K562 (cell line): Measurements from ENCODE around the gene EMILIN3. TPM values are rescaled to one million over a fixed set of nuclear protein-coding genes. Genes with fewer than 3 reads are reported as not detected.

Experiments
- ATAC-seq: fragments of 200-7000 bp; cut with Tn5 transposase; 3 replicates; pipeline ENCODE4 v1.9.1; 2020; ENCODE audit warnings: moderate library complexity
- BruUV-seq: library from RNA; stranded (reverse); fragments of 400-500 nt; replicated peaks from 2 replicates; lab custom pipeline; 2021; lab: Mats Ljungman, UMichigan
- CTCF ChIA-PET: fragments of 300-600 bp; formaldehyde crosslinking; extraction: SDS; loops from one replicate; lab custom pipeline; 2021; ENCODE audit warnings: low intra/inter-chr PET ratio; lab: Yijun Ruan, JAX
- POLR2A ChIA-PET: fragments of 300-600, 350-650 bp; sonication (Branson Sonifier 250); formaldehyde crosslinking; extraction: SDS; loops from one replicate; lab custom pipeline; 2021; ENCODE audit warnings: antibody characterized with exemption, inconsistent platforms; lab: Yijun Ruan, JAX
- DNase-seq, 4 experiments: peaks; one replicate each; pipeline versions ENCODE4 v3.0.0 to v3.0.0-alpha.2; 2011 to 2018; ENCODE audit warnings: low spot score in 3 of 4, mixed read lengths in 3 of 4; ENCODE audit errors: extremely low read depth in 1 of 4
- FAIRE-seq: peaks from 2 replicates; lab custom pipeline; 2011; peaks lifted over from hg19 to GRCh38; lab: Jason Lieb, UNC
- H2AFZ ChIP-seq: 2 replicates; pipeline ENCODE4 v1.6.0; 2011; ENCODE audit warnings: low read depth, low read length, control low read depth, inconsistent platforms
- H3K27ac ChIP-seq: fragments of 200-600 bp; 3 replicates; pipeline ENCODE4 v1.8.0; 2011; ENCODE audit warnings: low read depth, mild to moderate bottlenecking, control low read depth, inconsistent platforms, low read length, moderate library complexity, mixed read lengths; ENCODE audit errors: extremely low read depth
- H3K27me3 ChIP-seq, 2 experiments: fragments of 300-600 bp in 1 of 2; 2 replicates in 1 of 2; 3 replicates in 1 of 2; pipeline versions ENCODE4 v1.6.0 to v1.8.0; 2011; ENCODE audit warnings: inconsistent platforms in 2 of 2, low read length in 2 of 2, mild to moderate bottlenecking in 1 of 2, mixed read lengths in 1 of 2, moderate library complexity in 1 of 2; ENCODE audit not compliant: control insufficient read depth in 2 of 2, insufficient read depth in 2 of 2
- H3K36me3 ChIP-seq: fragments of 300-600 bp; 3 replicates; pipeline ENCODE4 v1.8.0; 2011; ENCODE audit warnings: mild to moderate bottlenecking, low read length, inconsistent platforms; ENCODE audit not compliant: control insufficient read depth, insufficient read depth
- H3K4me1 ChIP-seq, 2 experiments: fragments of 200-600 bp in 1 of 2; replicated peaks in 1 of 2; 2 replicates in 1 of 2; 3 replicates in 1 of 2; pipeline versions ENCODE4 v1.5.1 to v1.8.0; 2011; ENCODE audit warnings: inconsistent platforms in 2 of 2, low read length in 2 of 2, mild to moderate bottlenecking in 1 of 2, mixed read lengths in 1 of 2, moderate library complexity in 1 of 2; ENCODE audit not compliant: control insufficient read depth in 2 of 2, insufficient read depth in 2 of 2
- H3K4me2 ChIP-seq: 2 replicates; pipeline ENCODE4 v1.6.1; 2011; ENCODE audit warnings: low read length, control low read depth, inconsistent platforms, mixed read lengths; ENCODE audit not compliant: insufficient read depth
- H3K4me3 ChIP-seq: fragments of 200-600 bp; sonication (generic), shearing (Covaris generic); 2 replicates; pipeline ENCODE4 v1.5.1; 2016; ENCODE audit warnings: control low read depth, inconsistent platforms
- H3K79me2 ChIP-seq: fragments of 200-600 bp; 3 replicates; pipeline ENCODE4 v1.8.0; 2011; ENCODE audit warnings: low read length, inconsistent platforms; ENCODE audit not compliant: control insufficient read depth, insufficient read depth
- H3K9ac ChIP-seq, 2 experiments: 2 replicates each; pipeline versions ENCODE4 v1.6.0 to v1.6.1; 2011; ENCODE audit warnings: low read depth in 2 of 2, low read length in 2 of 2, control low read depth in 1 of 2, inconsistent platforms in 1 of 2, mild to moderate bottlenecking in 1 of 2, mixed read lengths in 1 of 2; ENCODE audit not compliant: insufficient read depth in 1 of 2
- H3K9me1 ChIP-seq: one replicate; pipeline ENCODE4 v1.6.0; 2011; ENCODE audit warnings: inconsistent platforms, mild to moderate bottlenecking, low read length, moderate library complexity; ENCODE audit not compliant: control insufficient read depth, insufficient read depth
- H3K9me3 ChIP-seq: replicated peaks from 2 replicates; pipeline ENCODE4 v1.5.1; 2011; ENCODE audit warnings: low read depth, low read length, inconsistent platforms; ENCODE audit not compliant: control insufficient read depth, insufficient read depth
- H4K20me1 ChIP-seq: replicated peaks from 2 replicates; pipeline ENCODE4 v1.6.1; 2011; ENCODE audit warnings: low read length, inconsistent platforms, mixed read lengths; ENCODE audit not compliant: control insufficient read depth, insufficient read depth
- DMBX1 ChIP-seq: fragments of 250-450 bp; sonication (Bioruptor Pico); IDR thresholded peaks from 2 replicates; pipeline ENCODE4 v1.8.0; 2022; ENCODE audit warnings: inconsistent platforms, mild to moderate bottlenecking, moderate library complexity, borderline replicate concordance
- EGR1 ChIP-seq: fragments of 450-650 bp; conservative IDR thresholded peaks from 2 replicates; pipeline ENCODE4 v1.6.1; 2017; ENCODE audit warnings: mild to moderate bottlenecking
- KDM1A ChIP-seq, 2 experiments: fragments of 450-650 bp; IDR thresholded peaks; 2 replicates each; pipeline ENCODE4 v1.6.1; 2016; ENCODE audit warnings: mild to moderate bottlenecking in 2 of 2
- MTA2 ChIP-seq: fragments of 450-650 bp; IDR thresholded peaks from 2 replicates; pipeline ENCODE4 v1.6.1; 2016; ENCODE audit warnings: low read depth
- RFX5 ChIP-seq: IDR thresholded peaks from 2 replicates; pipeline ENCODE4 v1.6.1; 2011; ENCODE audit warnings: low read depth, mild to moderate bottlenecking, improper control_type of control experiment, low read length
- ZKSCAN1 ChIP-seq: fragments of 150-350 bp; IDR thresholded peaks from 2 replicates; pipeline ENCODE4 v1.6.1; 2016; ENCODE audit warnings: low read depth, low read length
- ZNF740 ChIP-seq, 3 experiments: fragments of 200-800 bp in 1 of 3; sonication (Bioruptor generic) in 1 of 3; sonication (generic) in 1 of 3; formaldehyde crosslinking in 1 of 3; IDR thresholded peaks; 2 replicates each; pipeline versions ENCODE4 v1.6.1 to v1.8.0; 2016 to 2022; ENCODE audit warnings: mild to moderate bottlenecking in 2 of 3, missing compliant biosample characterization in 2 of 3, missing genetic modification characterization in 2 of 3, missing genetic modification reagents in 1 of 3
- WGBS: fragments of 100-300 bp; shearing (Covaris generic); methylation state at CpG from one replicate; pipeline ENCODE4 v1.1.6; 2016; ENCODE audit warnings: low coverage, mixed read lengths; ENCODE audit not compliant: insufficient coverage; ENCODE audit errors: missing lambda C conversion rate; 5-methylcytosine and 5-hydroxymethylcytosine counted together
- in situ Hi-C: fragments of 300-500 bp; cut with MboI; formaldehyde crosslinking; loops from 4 replicates; pipeline ENCODE4 v1.15.0; 2018; ENCODE audit warnings: inconsistent platforms, mixed read lengths
- intact Hi-C: fragments of 100-400 bp; cut with micrococcal nuclease; formaldehyde crosslinking; loops from 2 replicates; pipeline ENCODE4 v1.14.2; 2022
- polyA plus RNA-seq, 8 experiments: library from polyadenylated mRNA; depleted of rRNA in 4 of 8; stranded (reverse) in 5 of 8; unstranded in 3 of 8; fragments of >200 nt; fragmentation: Nextera tagmentation in 2 of 8; fragmentation: Illumina TruSeq in 1 of 8; extraction: Ambion mirVana in 2 of 8; extraction: Trizol in 1 of 8; gene quantifications; 2 replicates each; pipeline versions ENCODE4 v1.2.1 to v1.2.3, GENCODE V29; 2011 to 2014; ENCODE audit warnings: inconsistent platforms in 1 of 8, missing spikeins in 1 of 8
- total RNA-seq, 7 experiments: library from RNA; depleted of rRNA in 6 of 7; stranded (reverse); fragments of >200 nt in 6 of 7; fragmentation: Illumina TruSeq in 2 of 7; extraction: Trizol in 2 of 7; gene quantifications; 2 replicates each; pipeline versions ENCODE4 v1.2.1 to v1.2.3, GENCODE V29; 2011 to 2021; ENCODE audit warnings: low replicate concordance in 1 of 7

Gene EMILIN3
- total and polyA plus RNA-seq, 9 of the 15 experiments (the other 6 are each of a cell fraction or from before 2014, with no cell fraction given) = 0.01 to 0.07 TPM; not detected in 7

GRCh38 chr20:41386502-41387427 is 20.1 kb upstream of the EMILIN3 start:
- Histone ChIP-seq H3K4me2 (no peak overlapping the region), H4K20me1 (no peaks in the 10 kb centered on the region), H3K27ac (no peak overlapping the region), H3K9me3 (no peaks in the 10 kb centered on the region), H3K4me3 (no peak overlapping the region), H2AFZ (no peak overlapping the region), H3K9me1 (no peaks in the 10 kb centered on the region), H3K9ac (no peak overlapping the region), H3K27me3 (peaks cover 10 to 11% of the 10 kb centered on the region in 2 experiments; a peak in 4 of 5 replicates), H3K4me1 (peaks cover 2 to 3% of the 10 kb centered on the region in 2 experiments; a peak in 2 of 5 replicates), H3K79me2 (no peaks in the 10 kb centered on the region), H3K36me3 (no peaks in the 10 kb centered on the region)
- DNase-seq = no peak
- 19% methylated on average over 14 of the region's 14 CpGs for WGBS
- no TSS peak for BruUV-seq
- ChIA-PET CTCF (no interaction called here), POLR2A (interaction anchor here (1.4 kb wide), 1 partner anchor 10 kb away, joined by 3 read pairs; no protein-coding TSS in a partner anchor)
- intact Hi-C loops = no loop called here
- FAIRE-seq = no peak
- no peak; the same call in 2 of the 3 replicates for ATAC-seq
- in situ Hi-C loops = no loop called here
- TF ChIP-seq ZKSCAN1 (peak; percentile 92), KDM1A (IDR thresholded peaks at IDR 0.05) (no peak)

- no peaks in the 10 kb centered on the region for H3K9me3 ChIP-seq
- no peak overlapping the region for H2AFZ ChIP-seq
- BruUV-seq = no TSS peak
- H3K4me1 ChIP-seq = peaks cover 2 to 3% of the 10 kb centered on the region in 2 experiments; a peak in 2 of 5 replicates
- H3K4me2 ChIP-seq = no peak overlapping the region
- H3K36me3 ChIP-seq = no peaks in the 10 kb centered on the region
- no peak for FAIRE-seq
- no peaks in the 10 kb centered on the region for H4K20me1 ChIP-seq
- H3K9ac ChIP-seq = no peak overlapping the region
- CTCF ChIA-PET = interaction anchor here (0.6 kb wide), 1 partner anchor 414 kb away, joined by 3 read pairs; no protein-coding TSS in a partner anchor
- ATAC-seq = no peak
- intact Hi-C loops = no loop called here
- no peak for DNase-seq
- 1% methylated on average over 7 of the region's 7 CpGs for WGBS
- POLR2A ChIA-PET = interaction anchor here (1.3 kb wide), 1 partner anchor 11 kb away, joined by 3 read pairs; no protein-coding TSS in a partner anchor
- H3K27me3 ChIP-seq = peaks cover 26 to 28% of the 10 kb centered on the region in 2 experiments; a peak in 4 of 5 replicates
- H3K79me2 ChIP-seq = no peaks in the 10 kb centered on the region
- in situ Hi-C loops = no loop called here
- H3K9me1 ChIP-seq = no peaks in the 10 kb centered on the region
- H3K4me3 ChIP-seq = no peak overlapping the region
- no peak overlapping the region for H3K27ac ChIP-seq
- no peak for TF ChIP-seq MTA2
- TF ChIP-seq EGR1 = no peak
- no peak for TF ChIP-seq ZNF740 (CRISPR knock-in tag; IDR thresholded peaks at IDR 0.05)
- no peak for TF ChIP-seq ZNF740 (tag; IDR thresholded peaks at IDR 0.05)
- TF ChIP-seq RFX5 = no peak
- TF ChIP-seq DMBX1 (CRISPR knock-in tag) = no peak
Measured at GRCh38 chr20:41382791-41383305, 16.2 kb upstream of the EMILIN3 start.
